Keratinocyte (primary cell): Measurements from ENCODE around the gene GLI3.

Experiments used
- EZH2 ChIP-seq: IDR thresholded peaks from one replicate; pipeline ENCODE4 v1.6.1; 2012; ENCODE audit warnings: inconsistent platforms, mild to moderate bottlenecking, low read length, moderate library complexity
- TF ChIP-seq, protein P1 (sequence below), 3 experiments: IDR thresholded peaks in 1 of 3; conservative IDR thresholded peaks in 1 of 3; optimal IDR thresholded peaks in 1 of 3; 2 replicates in 2 of 3; 3 replicates in 1 of 3; pipeline versions ENCODE3 to v1.5.1; 2011; ENCODE audit warnings: low read length in 3 of 3, mild to moderate bottlenecking in 3 of 3, moderate library complexity in 2 of 3, control low read depth in 1 of 3, inconsistent platforms in 1 of 3; ENCODE audit not compliant: insufficient read depth in 2 of 3; ENCODE audit errors: extremely low read depth in 1 of 3

DNA sequence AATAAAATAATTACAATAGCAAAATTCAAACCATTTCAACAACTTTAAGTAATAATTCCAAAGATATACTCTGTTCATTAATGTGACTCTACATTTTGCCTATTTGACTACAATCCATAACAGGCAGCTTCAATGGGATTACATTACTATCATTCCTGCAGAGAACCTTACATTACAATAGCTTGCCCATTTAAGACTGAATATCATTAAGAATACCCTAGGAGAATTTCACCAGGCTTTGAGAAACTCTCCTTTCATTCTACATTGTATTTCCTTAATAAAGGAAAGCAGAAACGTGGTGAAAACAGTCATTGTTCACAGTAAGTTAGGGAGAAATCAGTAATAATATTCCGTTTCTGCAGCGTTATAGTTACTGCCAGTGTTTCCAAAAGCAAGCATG is 209.5 kb downstream of the GLI3 start:
- TF ChIP-seq, protein P1, sequence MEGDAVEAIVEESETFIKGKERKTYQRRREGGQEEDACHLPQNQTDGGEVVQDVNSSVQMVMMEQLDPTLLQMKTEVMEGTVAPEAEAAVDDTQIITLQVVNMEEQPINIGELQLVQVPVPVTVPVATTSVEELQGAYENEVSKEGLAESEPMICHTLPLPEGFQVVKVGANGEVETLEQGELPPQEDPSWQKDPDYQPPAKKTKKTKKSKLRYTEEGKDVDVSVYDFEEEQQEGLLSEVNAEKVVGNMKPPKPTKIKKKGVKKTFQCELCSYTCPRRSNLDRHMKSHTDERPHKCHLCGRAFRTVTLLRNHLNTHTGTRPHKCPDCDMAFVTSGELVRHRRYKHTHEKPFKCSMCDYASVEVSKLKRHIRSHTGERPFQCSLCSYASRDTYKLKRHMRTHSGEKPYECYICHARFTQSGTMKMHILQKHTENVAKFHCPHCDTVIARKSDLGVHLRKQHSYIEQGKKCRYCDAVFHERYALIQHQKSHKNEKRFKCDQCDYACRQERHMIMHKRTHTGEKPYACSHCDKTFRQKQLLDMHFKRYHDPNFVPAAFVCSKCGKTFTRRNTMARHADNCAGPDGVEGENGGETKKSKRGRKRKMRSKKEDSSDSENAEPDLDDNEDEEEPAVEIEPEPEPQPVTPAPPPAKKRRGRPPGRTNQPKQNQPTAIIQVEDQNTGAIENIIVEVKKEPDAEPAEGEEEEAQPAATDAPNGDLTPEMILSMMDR (optimal IDR thresholded peaks at IDR 0.05 in 1 of 3, IDR thresholded peaks at IDR 0.05 in 1 of 3, conservative IDR thresholded peaks at IDR 0.05 in 1 of 3; ENCODE audit: extremely low read depth in 1 of 3, insufficient read depth in 2 of 3, low read length in 3 of 3): no peak
- TF ChIP-seq EZH2: no peak
